ENCODE measurements around the gene EPYC.

- TF ChIP-seq CTCF (tag by site-specific recombination; IDR thresholded peaks at IDR 0.05) (no peak), ZNF23 (tag by site-specific recombination; IDR thresholded peaks at IDR 0.05; ENCODE audit: borderline replicate concordance) (no peak), REST (tag by site-specific recombination; IDR thresholded peaks at IDR 0.05) (no peak), ZNF785 (tag by site-specific recombination; IDR thresholded peaks at IDR 0.05) (no peak), WT1 (tag by site-specific recombination; IDR thresholded peaks at IDR 0.05) (no peak), ZNF555 (tag by site-specific recombination; conservative IDR thresholded peaks at IDR 0.05) (no peak), ZNF140 (tag by site-specific recombination; IDR thresholded peaks at IDR 0.05) (no peak), ZBTB26 (tag by site-specific recombination; optimal IDR thresholded peaks at IDR 0.05) (no peak), ZNF645 (tag by site-specific recombination; IDR thresholded peaks at IDR 0.05) (no peak)
- TF ChIP-seq, protein P1, sequence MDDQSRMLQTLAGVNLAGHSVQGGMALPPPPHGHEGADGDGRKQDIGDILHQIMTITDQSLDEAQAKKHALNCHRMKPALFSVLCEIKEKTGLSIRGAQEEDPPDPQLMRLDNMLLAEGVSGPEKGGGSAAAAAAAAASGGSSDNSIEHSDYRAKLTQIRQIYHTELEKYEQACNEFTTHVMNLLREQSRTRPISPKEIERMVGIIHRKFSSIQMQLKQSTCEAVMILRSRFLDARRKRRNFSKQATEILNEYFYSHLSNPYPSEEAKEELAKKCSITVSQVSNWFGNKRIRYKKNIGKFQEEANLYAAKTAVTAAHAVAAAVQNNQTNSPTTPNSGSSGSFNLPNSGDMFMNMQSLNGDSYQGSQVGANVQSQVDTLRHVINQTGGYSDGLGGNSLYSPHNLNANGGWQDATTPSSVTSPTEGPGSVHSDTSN (CRISPR knock-in tag; IDR thresholded peaks at IDR 0.05): no peak
Measured at GRCh38 chr12:90917431-90917830, 87.3 kb downstream of the EPYC start.

Measured in HEK293 (cell line).